OCI-LY7 (cell line): ENCODE measurements around the gene PTPRJ.

Experiments
- CTCF ChIP-seq: fragments of 200-600 bp; sonication (generic); conservative IDR thresholded peaks from 2 replicates; pipeline ENCODE4 v1.5.1; 2014; ENCODE audit warnings: mild to moderate bottlenecking, antibody characterized with exemption, low read length, moderate library complexity, mixed read lengths
- EZH2phosphoT487 ChIP-seq: fragments of 200-600 bp; sonication (generic); IDR thresholded peaks from 2 replicates; pipeline ENCODE4 v1.6.1; 2018; ENCODE audit warnings: low read depth, borderline replicate concordance, mild to moderate bottlenecking, mixed run types, antibody characterized with exemption, low read length, moderate library complexity, mixed read lengths

GRCh38 chr11:47998733-47999359 is 18.5 kb downstream of the PTPRJ start:
- TF ChIP-seq CTCF (no peak), EZH2phosphoT487 (no peak)
